K562 (cell line): ENCODE data around the gene SH3TC1. TPM values are rescaled to one million over a fixed set of nuclear protein-coding genes. Genes with fewer than 3 reads are reported as not detected.

Source experiments
- polyA plus RNA-seq, 8 experiments: library from polyadenylated mRNA; depleted of rRNA in 4 of 8; stranded (reverse) in 5 of 8; unstranded in 3 of 8; fragments of >200 nt; fragmentation: Nextera tagmentation in 2 of 8; fragmentation: Illumina TruSeq in 1 of 8; extraction: Ambion mirVana in 2 of 8; extraction: Trizol in 1 of 8; gene quantifications; 2 replicates each; pipeline versions ENCODE4 v1.2.1 to v1.2.3, GENCODE V29; 2011 to 2014; ENCODE audit warnings: inconsistent platforms in 1 of 8, missing spikeins in 1 of 8
- total RNA-seq, 7 experiments: library from RNA; depleted of rRNA in 6 of 7; stranded (reverse); fragments of >200 nt in 6 of 7; fragmentation: Illumina TruSeq in 2 of 7; extraction: Trizol in 2 of 7; gene quantifications; 2 replicates each; pipeline versions ENCODE4 v1.2.1 to v1.2.3, GENCODE V29; 2011 to 2021; ENCODE audit warnings: low replicate concordance in 1 of 7
- TF ChIP-seq, protein P1 (sequence below): sonication (generic); formaldehyde crosslinking; IDR thresholded peaks from 2 replicates; pipeline ENCODE4 v1.8.1; 2023; ENCODE audit warnings: mild to moderate bottlenecking, missing genetic modification reagents
- TF ChIP-seq, protein P2 (sequence below), 3 experiments: IDR thresholded peaks in 2 of 3; conservative IDR thresholded peaks in 1 of 3; 2 replicates each; pipeline ENCODE4 v1.5.1; 2011 to 2012; ENCODE audit warnings: low read length in 3 of 3, mild to moderate bottlenecking in 3 of 3, control low read depth in 2 of 3, improper control_type of control experiment in 1 of 3, inconsistent platforms in 1 of 3, low read depth in 1 of 3, mixed read lengths in 1 of 3, moderate library complexity in 1 of 3; ENCODE audit not compliant: insufficient read depth in 2 of 3

SH3TC1 gene
- total and polyA plus RNA-seq, 9 of the 15 experiments (the other 6 are each of a cell fraction or from before 2014, with no cell fraction given): 0.04 to 2.1 (median 0.48) TPM; not detected in 1

DNA sequence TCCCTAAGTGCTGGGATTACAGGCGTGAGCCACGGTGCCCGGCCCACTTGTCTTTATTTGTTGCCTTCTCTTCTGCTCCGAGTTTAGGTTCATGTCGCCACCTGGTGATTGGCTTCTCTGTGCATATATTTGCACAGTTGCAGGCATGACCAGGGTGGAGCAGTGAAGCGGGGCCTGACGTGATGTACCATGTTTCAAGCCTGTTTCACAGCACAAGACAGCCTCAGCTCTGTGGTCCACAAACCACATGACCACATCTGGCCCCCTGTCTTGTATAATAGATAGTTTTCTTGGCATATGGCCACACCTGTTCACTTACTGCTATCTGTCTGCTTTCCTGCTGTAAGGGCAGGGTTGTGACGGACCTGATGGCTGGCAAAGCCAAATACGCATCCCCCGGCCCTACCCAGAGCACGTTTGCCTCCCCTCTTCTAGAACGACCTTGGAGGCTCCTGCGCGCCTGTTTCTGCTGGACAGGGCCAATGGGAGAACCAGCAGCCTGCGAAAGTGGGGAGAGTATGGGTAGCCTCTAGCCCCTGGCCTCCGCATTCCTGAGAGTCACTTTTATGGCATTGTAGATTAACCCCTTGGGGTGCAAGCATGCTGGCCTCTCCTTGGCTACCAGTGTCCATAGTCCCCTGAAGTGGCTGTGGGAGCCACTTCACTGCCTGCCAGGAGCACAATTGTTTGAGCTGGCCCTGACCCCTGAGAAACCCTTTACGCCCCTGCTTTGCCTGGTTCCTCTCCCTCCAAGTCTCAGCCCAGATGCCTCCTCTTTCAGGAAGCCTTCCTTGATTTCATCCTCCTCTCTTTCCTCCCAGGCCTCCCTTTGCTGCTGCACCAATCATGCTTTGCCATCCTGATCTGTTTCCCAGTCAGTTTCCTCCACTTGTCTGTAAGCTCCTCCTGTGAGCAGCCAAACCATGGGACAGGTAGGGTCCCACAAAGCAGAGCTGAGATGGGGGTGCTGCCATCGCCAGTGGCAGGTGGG lies 6.0 kb upstream of the SH3TC1 start (continued):
- TF ChIP-seq, protein P1, sequence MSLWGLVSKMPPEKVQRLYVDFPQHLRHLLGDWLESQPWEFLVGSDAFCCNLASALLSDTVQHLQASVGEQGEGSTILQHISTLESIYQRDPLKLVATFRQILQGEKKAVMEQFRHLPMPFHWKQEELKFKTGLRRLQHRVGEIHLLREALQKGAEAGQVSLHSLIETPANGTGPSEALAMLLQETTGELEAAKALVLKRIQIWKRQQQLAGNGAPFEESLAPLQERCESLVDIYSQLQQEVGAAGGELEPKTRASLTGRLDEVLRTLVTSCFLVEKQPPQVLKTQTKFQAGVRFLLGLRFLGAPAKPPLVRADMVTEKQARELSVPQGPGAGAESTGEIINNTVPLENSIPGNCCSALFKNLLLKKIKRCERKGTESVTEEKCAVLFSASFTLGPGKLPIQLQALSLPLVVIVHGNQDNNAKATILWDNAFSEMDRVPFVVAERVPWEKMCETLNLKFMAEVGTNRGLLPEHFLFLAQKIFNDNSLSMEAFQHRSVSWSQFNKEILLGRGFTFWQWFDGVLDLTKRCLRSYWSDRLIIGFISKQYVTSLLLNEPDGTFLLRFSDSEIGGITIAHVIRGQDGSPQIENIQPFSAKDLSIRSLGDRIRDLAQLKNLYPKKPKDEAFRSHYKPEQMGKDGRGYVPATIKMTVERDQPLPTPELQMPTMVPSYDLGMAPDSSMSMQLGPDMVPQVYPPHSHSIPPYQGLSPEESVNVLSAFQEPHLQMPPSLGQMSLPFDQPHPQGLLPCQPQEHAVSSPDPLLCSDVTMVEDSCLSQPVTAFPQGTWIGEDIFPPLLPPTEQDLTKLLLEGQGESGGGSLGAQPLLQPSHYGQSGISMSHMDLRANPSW (CRISPR knock-in tag): no peak
- TF ChIP-seq, protein P2, sequence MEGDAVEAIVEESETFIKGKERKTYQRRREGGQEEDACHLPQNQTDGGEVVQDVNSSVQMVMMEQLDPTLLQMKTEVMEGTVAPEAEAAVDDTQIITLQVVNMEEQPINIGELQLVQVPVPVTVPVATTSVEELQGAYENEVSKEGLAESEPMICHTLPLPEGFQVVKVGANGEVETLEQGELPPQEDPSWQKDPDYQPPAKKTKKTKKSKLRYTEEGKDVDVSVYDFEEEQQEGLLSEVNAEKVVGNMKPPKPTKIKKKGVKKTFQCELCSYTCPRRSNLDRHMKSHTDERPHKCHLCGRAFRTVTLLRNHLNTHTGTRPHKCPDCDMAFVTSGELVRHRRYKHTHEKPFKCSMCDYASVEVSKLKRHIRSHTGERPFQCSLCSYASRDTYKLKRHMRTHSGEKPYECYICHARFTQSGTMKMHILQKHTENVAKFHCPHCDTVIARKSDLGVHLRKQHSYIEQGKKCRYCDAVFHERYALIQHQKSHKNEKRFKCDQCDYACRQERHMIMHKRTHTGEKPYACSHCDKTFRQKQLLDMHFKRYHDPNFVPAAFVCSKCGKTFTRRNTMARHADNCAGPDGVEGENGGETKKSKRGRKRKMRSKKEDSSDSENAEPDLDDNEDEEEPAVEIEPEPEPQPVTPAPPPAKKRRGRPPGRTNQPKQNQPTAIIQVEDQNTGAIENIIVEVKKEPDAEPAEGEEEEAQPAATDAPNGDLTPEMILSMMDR (IDR thresholded peaks at IDR 0.05 in 2 of 3, conservative IDR thresholded peaks at IDR 0.05 in 1 of 3; ENCODE audit: insufficient read depth in 2 of 3, low read depth in 1 of 3, low read length in 3 of 3): peak in 2 of 3 experiments; percentile 15 to 42; a peak in 2 of 6 replicates
